HL-60/S4 (cell line): ENCODE results near the gene ARHGEF3.
"Not testable (repeated sequence)": the region's sequence is repeated elsewhere in the genome, so short reads cannot be mapped to it uniquely, and the experiment has no call there.

Experiments used
- in situ Hi-C: fragments of 300-500 bp; cut with MboI; formaldehyde crosslinking; loops from 2 replicates; pipeline ENCODE4 v1.14.3; 2022; ENCODE audit warnings: low sequenced_read_pairs

Gene ARHGEF3

DNA sequence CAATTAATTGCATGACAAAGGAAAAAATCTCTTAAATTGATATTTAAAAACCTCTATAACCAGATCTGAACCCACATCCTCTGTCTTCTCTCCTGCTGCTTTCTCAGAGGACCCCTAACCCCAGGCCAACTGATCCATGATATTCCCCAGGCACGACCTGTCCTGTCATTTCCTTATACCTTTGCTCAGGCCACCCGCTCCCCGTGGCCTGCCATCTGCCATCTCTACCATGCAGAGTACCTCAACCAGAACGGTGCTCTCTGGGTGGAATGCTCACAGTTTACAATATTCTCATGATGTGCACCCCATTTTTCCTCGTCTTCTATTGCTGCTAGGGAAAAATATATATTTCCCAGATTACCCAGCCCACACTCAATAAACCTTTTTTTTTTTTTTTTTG lies 57.7 kb downstream of the ARHGEF3 start:
- in situ Hi-C loops, result no loop called here

DNA sequence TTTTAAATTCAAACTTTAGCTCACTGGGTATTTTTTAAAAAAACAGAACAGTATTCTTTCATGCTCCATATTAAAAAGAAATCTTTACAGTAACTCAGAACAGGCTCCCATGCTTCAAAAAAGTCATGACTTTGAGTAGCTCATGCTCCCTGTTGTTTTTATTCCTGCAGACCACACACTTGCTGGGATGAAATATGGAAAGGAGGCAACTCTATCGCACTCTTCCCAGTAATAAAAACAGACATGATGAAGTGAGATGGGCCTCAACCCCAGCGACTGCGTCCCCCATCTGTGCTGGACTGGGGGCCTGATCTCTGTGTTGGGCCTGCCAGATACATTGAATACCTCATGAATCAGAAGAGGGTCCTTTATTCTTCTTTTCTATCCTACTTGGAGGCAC lies 58.9 kb downstream of the ARHGEF3 start:
- in situ Hi-C loops, result no loop called here

DNA sequence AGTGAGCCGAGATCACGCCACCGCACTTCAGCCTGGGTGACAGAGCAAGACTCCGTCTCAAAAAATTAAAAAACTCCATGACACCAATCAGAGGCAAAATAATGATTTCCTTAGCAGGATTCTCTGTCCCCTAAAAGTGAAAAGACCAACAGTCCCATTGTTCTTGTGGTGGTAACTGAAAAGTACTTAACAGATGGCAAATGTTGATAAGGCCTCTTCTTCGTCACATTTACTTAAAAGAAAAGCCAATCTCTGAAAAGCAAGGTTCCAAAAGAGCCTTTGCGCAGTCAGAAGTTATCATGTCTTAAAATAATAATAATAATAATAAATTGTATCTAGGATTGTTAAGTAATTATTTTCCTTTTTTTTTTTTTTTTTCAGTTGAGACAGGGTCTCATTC lies 62.7 kb downstream of the ARHGEF3 start:
- in situ Hi-C loops, result no loop called here

DNA sequence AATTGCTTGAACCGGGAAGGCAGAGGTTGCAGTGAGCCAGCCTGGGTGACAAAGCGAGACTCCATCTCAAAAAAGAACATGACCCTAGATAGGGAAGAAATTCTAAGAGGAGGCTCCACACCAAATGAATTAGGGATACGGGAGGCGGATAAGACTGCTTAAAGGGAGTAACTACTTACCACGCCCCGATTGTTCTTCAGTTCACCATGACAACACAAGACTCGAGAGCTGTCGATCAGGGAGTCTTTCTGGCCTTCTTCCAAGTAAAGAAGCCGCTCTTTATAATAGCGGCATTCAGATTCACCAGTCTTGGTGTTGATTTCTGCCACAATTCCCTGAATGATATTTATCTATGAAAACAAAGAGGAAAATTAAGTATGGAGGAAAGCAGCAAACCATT lies 64.7 kb downstream of the ARHGEF3 start:
- in situ Hi-C loops, result no loop called here

DNA sequence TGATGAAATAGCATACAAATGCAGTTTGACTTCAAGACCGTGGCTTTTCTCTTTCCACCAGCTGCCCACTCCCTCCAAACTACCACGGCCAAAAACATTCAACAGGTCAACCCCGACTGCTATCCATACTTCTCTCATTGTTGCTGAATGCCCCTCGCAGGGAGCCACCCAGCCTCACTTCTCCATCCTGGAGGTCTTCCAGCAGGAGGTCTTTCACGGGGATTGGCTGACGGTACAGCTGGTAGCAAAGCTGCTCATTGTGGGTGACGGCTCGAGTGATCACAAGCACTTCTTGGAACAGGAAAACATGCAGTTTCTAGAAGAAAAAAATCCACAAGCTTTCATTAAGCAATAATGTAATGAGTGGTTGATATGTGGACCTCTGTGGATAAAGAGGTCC lies 69.6 kb downstream of the ARHGEF3 start:
- in situ Hi-C loops, result no loop called here

DNA sequence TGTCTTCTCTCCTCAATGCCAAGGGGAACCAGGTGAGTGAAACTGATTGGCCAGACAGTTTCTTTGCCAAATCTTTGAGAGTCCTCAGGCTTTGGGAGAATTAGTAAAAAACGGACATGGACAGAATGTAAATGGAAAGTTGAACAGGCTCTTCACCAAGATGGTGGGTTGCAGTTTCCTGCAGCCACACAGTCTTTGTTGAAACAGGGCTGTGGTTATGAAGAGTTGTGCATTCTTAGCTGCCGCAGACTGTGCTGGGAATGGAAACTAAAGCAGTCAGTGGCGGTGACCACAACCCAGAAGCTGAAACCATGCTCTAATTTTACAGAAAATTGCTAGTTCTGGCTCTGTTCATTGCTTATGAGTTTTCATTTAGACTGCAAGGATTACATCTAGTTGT lies 76.6 kb downstream of the ARHGEF3 start:
- in situ Hi-C loops, result no loop called here

DNA sequence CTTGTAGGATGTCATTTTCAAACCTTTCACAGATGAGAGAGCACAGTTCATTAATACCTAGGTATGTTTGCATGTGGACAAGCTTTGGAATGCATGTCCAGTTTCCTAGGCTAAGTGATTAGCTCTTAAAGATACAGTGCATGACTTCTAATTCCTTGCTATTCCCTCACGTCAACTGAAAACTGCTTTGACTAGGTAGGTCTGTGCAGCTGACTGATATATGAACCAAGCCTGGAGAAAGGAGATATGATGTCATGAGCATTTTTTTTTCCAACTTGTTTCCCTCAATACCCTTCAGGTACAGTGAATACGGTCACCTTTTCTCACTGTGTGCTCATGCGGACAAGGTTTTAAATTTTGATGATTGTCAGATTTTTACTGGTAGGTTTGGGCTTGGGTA lies 77.1 kb downstream of the ARHGEF3 start:
- in situ Hi-C loops, result no loop called here

DNA sequence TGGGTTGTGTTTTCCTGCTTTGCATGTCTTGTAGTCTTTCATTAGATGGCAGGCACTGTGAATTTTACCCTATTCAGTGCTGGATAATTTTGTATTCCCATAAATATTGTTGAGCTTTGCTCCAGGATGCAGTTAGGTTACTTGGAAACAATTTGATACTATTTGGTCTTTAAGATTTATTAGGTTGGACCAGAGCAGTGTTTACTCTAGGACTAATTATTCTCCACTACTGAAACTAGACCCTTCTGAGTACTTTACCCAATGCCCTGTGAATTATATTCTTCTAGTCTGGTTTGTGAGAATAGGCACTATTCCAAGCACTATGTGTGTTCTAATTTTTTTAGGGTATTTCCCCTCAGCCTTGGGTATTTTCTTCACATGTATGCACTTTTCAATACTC lies 80.9 kb downstream of the ARHGEF3 start:
- in situ Hi-C loops, result no loop called here

DNA sequence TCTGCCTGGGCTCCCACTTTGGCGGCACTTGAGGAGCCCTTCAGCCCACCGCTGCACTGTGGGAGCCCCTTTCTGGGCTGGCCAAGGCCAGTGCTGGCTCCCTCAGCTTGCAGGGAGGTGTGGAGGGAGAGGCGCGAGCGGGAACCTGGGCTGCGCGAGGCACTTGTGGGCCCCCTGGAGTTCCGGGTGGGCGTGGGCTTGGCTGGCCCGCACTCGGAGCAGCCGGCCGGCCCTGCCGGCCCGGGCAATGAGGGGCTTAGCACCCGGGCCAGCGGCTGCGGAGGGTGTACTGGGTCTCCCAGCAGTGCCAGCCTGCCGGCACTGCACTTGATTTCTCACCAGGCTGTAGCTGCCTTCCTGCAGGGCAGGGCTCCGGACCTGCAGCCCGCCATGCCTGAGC lies 82.9 kb downstream of the ARHGEF3 start:
- in situ Hi-C loops, result loop anchor here (10.0 kb wide), 1 partner anchor 266 kb away; no protein-coding TSS in a partner anchor

DNA sequence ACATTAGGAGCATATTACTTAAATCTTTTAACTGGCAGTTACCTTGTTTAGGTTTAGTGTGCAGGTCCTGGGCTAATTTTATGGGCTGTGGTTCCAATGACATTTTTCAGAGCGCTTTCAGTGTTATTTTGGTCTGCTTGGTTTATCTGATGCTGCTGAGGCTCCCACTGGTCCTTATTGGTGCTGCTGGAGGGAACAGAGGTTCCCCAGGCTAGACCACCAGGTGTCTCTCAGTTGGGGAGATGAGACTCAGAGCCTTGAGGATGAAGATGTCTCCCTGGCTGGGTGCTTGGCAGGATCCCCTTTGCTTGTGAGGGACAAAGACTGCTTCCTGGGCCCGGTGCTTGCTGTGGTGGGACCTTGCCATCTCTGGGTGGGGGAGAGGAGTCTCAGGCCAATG lies 90.4 kb downstream of the ARHGEF3 start:
- in situ Hi-C loops, result loop anchor here (10.0 kb wide), 1 partner anchor 273 kb away; no protein-coding TSS in a partner anchor

DNA sequence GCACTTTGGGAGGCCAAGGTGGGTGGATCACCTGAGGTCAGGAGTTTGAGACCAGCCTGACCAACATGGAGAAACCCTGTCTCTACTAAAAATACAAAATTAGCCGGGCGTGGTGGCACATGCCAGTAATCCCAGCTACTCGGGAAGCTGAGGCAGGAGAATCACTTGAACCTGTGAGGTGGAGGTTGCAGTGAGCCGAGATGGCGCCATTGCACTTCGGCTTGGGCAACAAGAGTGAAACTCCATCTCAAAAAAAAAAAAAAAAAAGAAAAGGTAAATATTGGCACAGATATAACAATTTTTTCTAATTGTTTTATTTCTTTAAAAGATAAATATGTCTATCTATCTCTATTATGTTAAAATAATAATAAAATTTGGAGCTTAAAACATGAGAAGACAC lies 94.3 kb downstream of the ARHGEF3 start:
- in situ Hi-C loops, result not testable (repeated sequence)

DNA sequence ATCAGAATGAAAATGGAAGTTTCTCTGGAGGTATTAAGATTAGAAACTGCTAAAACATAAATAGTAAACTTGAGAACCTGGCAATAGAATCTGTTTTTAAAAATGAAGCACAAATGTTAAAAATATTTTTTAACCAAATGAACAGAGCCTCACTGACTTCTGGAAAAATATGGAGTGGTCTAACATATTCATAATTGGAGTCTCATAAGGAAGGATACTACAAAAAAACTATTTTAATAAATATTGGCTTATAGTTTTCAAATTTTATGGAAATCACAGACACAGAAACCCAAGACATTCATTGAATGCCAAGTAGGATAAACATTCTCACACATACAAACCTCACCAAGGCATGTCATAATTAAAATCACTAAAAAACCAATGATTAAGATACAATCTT lies 95.1 kb downstream of the ARHGEF3 start:
- in situ Hi-C loops, result no loop called here

DNA sequence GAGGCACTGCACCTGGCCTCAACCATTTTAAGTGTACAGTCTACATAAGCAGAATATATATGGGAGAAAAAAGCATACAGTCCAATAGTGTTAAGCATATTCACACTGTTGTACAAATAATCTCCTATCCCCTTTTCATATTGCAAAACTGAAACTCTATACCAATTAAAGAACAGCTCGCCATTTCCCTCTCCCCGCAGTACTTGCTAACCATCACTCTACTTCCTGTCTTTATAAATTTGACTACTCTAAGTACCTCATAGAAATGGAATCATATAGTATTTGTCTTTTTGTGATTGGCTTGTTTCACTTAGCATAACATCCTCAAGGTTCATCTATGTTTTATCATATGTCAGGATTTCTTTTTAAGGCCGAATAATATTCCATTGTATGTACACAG lies 97.0 kb downstream of the ARHGEF3 start:
- in situ Hi-C loops, result no loop called here

DNA sequence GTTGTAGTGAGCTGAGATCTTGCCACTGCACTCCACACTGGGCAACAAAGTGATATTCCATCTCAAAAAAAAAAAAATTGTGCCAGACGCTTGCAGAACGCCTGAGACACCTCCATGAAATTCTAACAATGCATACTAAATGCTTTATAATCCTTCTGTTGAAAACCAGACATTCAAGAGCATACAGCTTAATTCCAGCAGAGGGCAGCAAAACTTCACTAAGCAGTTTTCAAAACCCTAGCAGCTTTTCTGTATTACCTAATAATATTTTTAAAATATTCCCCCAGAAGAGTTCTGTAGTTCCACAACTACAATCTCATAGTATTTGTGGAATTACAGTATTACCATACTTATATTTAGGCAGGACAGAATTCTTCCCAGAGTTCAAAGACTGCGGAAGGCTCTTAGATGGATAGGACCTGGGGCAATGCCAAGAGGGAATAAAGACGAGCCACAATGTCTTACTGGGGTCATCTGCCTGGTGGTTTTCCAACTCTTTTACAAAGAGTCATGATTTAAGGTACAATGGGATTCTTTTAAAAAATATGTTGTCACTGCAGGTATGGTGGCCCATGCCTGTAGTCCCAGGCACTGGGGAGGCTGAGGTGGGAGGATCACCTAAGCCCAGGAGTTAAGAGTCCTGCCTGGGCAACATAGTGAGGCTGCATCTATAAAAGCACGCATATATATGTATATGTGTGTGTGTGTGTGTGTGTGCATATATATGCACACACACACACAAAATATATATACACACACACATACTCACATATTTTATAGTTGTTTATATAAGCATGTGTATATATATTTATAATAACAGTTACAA lies 99.0 kb downstream of the ARHGEF3 start:
- in situ Hi-C loops, result no loop called here

DNA sequence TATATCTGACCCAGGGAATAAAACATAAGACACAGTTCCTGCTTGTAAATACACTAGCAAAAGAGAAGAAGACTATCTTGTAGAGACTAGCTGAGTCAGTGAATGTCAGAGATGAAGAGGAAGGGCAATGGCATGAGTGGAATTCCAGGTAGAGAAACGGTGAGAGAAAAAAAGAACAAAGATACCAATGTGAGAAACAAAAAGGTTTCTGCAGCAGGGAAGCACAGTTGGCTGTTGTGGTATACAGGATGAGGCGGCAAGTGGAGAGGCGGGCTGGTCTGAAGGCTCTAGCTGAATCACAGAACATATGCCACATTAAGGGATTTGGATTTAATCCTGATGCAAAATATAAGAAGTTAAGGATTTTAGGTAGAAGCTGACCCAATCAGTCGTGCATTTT lies 101.6 kb downstream of the ARHGEF3 start:
- in situ Hi-C loops, result no loop called here

DNA sequence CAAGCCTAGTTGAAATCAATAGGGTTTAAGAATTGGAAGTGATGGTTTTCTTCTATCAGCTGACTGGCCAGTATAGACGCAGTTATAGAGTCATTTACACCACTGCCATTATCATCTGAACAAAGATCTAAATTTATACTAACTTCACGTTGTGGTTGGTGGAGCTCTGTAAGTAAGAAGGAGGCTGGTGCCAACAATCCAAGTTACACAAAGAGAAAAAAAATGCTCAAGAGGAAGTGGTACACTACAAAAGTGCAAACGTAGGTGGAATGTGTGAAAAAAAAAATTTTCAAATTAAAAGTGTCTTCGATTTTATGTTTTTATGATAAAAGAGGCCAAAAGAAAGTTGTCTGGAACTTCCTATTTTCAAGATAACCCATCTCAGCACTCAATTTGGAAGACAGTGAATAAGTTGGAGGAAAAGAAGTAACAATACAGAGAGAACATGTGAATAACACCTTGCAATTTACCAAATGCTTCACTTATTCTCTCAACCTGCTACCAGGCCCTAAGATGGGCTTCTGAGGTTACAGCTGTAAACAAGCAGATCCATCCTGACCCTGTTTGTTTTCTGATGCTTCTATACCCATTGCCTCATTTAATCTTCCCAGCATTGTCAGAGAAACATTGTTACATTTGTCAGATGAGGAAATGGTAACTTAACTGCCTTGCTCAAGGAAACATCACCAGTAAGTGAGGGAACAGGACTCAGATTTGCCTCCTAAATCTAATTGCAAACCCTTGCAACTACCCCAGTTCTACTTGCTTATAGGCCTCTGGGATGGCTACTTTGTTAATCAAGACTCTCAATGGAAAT lies 106.7 kb downstream of the ARHGEF3 start:
- in situ Hi-C loops, result loop anchor here (10.0 kb wide), 1 partner anchor 100 kb away; no protein-coding TSS in a partner anchor

DNA sequence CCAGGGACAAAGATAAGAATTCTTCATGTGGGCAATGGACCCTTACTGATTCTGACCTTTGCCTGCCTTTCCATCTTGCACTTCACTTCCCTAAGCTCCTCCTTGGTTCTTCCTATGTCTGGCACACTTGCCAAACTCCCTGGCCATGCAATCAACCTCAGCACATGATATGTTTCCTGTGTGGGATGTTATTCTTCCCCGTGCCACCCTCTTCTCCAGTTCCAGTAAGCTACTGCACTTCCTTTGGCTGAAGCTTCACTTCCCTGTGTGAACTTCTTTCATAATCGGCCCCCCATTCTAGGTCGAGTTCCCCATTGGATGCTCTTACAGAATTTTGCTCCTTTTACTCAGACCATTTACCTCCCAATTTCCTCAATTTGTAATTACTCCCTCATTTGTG lies 108.0 kb downstream of the ARHGEF3 start:
- in situ Hi-C loops, result loop anchor here (10.0 kb wide), 1 partner anchor 101 kb away; no protein-coding TSS in a partner anchor

DNA sequence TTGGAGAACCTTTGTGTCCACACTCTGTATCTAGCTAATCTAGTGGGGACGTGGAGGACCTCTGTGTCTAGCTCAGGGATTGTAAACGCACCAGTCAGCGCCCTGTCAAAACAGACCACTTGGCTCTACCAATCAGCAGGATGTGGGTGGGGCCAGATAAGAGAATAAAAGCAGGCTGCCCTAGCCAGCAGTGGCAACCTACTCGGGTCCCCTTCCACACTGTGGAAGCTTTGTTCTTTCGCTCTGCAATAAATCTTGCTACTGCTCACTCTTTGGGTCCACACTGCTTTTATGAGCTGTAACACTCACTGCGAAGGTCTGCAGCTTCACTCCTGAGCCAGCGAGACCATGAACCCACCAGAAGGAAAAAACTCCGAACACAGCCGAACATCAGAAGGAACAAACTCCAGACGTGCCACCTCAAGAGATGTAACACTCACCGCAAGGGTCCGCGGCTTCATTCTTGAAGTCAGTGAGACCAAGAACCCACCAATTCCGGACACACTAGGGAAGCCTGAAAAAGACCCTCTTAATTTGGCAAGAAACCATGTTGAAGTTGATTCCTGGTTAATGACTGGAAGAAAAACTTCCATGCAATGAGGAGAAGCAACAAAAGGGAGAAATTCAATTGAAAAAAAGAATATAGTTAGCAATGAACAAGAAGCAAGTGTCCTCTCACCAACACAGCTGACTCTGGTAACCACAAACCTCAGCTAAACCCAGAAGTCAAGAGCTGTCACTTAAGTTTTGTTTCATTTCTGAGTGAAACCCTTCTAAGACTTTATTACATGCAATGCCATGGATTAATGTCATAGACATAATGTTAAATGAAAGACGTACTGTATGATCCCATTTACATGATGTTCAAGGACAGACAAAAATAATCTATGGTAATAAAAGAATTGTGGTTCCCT lies 109.0 kb downstream of the ARHGEF3 start:
- in situ Hi-C loops, result loop anchor here (10.0 kb wide), 1 partner anchor 102 kb away; no protein-coding TSS in a partner anchor

DNA sequence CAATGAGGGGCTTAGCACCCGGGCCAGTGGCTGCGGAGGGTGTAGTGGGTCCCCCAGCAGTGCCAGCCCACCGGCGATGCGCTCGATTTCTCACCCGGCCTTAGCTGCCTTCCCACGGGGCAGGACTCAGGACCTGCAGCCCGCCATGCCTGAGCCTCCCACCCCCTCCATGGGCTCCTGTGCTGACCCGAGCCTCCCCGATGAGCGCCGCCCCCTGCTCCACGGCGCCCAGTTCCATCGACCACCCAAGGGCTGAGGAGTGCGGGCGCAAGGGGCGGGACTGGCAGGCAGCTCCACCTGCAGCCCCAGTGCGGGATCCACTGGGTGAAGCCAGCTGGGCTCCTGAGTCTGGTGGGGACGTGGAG lies 109.8 kb downstream of the ARHGEF3 start:
- in situ Hi-C loops, result loop anchor here (10.0 kb wide), 1 partner anchor 103 kb away; no protein-coding TSS in a partner anchor

DNA sequence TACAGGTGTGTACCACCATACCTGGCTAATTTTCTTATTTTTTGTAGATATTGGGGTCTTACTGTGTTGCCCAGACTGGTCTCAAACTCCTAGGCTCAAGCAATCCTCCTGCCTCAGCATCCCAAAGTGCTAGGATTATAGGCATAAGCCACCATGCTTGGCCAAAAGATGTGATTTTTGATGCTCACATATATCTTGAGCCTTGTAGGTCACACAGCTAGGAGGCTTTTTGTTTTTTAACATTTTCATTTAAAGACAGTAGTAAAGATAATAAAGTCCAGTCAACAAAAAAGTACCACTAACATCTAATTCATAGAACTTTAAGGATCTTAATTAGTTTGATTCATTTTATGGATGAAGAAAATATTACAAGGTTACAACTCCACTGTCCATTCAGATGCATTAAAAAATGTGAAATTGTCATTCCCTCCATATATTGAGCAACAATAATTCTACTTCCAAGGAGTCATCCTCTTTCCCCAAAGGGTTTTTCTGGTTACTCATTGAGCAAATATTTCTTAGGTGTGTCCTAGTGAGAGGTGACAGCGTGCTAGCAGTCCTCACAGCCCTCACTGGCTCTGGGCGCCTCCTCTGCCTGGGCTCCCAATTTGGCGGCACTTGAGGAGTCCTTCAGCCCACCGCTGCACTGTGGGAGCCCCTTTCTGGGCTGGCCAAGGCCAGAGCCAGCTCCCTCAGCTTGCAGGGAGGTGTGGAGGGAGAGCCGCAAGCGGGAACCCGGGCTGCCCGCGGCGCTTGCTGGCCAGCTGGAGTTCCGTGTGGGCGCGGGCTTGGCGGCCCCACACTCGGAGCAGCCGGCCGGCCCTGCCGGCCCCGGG lies 110.4 kb downstream of the ARHGEF3 start:
- in situ Hi-C loops, result loop anchor here (10.0 kb wide), 1 partner anchor 103 kb away; no protein-coding TSS in a partner anchor
